ENCODE data around the gene PEAK1.

PEAK1 gene

DNA sequence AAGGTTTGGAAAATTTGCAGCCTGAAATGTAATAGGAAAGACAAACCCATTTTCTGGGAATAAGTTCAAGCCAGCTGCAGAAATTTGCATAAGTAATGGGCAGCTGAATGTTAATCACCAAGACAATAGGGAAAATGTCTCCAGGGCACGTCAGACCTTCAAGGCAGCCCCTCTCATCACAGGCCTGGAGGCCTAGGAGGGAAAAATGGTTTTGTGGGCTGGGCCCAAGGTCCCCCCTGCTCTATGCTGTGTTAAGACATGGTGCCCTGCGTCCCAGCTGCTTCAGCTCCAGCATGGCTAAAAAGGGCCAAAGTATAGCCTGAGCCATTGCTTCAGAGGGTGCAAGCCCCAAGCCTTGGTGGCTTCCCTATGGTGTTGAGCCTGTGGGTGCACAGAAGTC, 184.3 kb downstream of the PEAK1 start:
- Histone ChIP-seq H3K27me3 (replicated peaks; ENCODE audit: control insufficient read depth, insufficient read depth, low read length) (no peaks in the 10 kb centered on the region), H3K36me3 (ENCODE audit: control insufficient read depth, insufficient read depth, low read length) (no peaks in the 10 kb centered on the region), H3K4me3 (replicated peaks; ENCODE audit: low read depth, low read length) (no peak overlapping the region)
- TF ChIP-seq, protein P1, sequence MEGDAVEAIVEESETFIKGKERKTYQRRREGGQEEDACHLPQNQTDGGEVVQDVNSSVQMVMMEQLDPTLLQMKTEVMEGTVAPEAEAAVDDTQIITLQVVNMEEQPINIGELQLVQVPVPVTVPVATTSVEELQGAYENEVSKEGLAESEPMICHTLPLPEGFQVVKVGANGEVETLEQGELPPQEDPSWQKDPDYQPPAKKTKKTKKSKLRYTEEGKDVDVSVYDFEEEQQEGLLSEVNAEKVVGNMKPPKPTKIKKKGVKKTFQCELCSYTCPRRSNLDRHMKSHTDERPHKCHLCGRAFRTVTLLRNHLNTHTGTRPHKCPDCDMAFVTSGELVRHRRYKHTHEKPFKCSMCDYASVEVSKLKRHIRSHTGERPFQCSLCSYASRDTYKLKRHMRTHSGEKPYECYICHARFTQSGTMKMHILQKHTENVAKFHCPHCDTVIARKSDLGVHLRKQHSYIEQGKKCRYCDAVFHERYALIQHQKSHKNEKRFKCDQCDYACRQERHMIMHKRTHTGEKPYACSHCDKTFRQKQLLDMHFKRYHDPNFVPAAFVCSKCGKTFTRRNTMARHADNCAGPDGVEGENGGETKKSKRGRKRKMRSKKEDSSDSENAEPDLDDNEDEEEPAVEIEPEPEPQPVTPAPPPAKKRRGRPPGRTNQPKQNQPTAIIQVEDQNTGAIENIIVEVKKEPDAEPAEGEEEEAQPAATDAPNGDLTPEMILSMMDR (IDR thresholded peaks at IDR 0.05; ENCODE audit: insufficient read depth, low read length, poor library complexity, severe bottlenecking), result no peak
- no peak for DNase-seq (ENCODE audit: extremely low read depth, insufficient read length)

DNA sequence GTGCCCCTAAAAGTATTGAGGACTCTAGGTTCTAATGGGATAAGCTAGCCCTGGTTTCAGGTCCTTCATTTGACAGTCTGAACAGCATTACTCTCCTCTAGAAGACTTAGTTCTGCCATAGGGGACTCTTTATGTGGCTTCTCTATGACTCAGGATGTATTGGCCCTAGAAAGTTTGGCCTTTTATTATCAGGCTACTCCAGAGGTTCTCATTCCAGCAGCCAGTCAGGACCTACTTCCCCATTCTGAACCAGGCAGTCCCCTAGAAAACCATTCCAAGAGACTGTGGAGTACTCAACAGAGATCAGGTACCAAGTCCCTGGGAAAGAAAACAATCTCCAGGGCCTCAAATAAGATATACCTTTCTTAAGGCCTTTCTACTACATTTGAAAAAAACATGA, 191.1 kb downstream of the PEAK1 start:
- no peak overlapping the region for H3K4me3 ChIP-seq (replicated peaks; ENCODE audit: low read depth, low read length)
- H3K27me3 ChIP-seq (replicated peaks; ENCODE audit: control insufficient read depth, insufficient read depth, low read length), result no peaks in the 10 kb centered on the region
- no peak for DNase-seq (ENCODE audit: extremely low read depth, insufficient read length)
- H3K36me3 ChIP-seq (ENCODE audit: control insufficient read depth, insufficient read depth, low read length), result no peaks in the 10 kb centered on the region
- TF ChIP-seq, protein P1 (IDR thresholded peaks at IDR 0.05; ENCODE audit: insufficient read depth, low read length, poor library complexity, severe bottlenecking), result no peak

DNA sequence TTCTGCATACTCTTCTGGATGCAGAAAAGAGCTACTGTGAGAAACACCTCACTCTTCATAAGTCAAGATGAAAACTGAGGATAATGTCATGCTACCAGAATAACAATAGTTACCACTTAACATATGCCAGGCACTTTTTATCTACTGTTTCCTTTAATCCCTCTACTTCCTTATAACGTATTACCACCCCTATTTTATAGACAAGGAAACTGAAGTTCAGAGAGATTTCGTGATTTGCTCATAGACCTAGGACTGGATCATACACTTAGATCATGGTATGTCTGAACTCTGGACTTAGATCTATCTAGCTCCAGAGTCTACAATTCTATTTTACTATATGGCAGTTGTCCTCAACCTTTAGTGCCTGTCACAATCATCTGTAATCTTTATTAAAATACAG, 193.3 kb downstream of the PEAK1 start:
- DNase-seq (ENCODE audit: extremely low read depth, insufficient read length), result no peak
- TF ChIP-seq, protein P1 (IDR thresholded peaks at IDR 0.05; ENCODE audit: insufficient read depth, low read length, poor library complexity, severe bottlenecking), result no peak
- H3K27me3 ChIP-seq (replicated peaks; ENCODE audit: control insufficient read depth, insufficient read depth, low read length), result no peaks in the 10 kb centered on the region
- no peaks in the 10 kb centered on the region for H3K36me3 ChIP-seq (ENCODE audit: control insufficient read depth, insufficient read depth, low read length)
- H3K4me3 ChIP-seq (replicated peaks; ENCODE audit: low read depth, low read length), result no peak overlapping the region

DNA sequence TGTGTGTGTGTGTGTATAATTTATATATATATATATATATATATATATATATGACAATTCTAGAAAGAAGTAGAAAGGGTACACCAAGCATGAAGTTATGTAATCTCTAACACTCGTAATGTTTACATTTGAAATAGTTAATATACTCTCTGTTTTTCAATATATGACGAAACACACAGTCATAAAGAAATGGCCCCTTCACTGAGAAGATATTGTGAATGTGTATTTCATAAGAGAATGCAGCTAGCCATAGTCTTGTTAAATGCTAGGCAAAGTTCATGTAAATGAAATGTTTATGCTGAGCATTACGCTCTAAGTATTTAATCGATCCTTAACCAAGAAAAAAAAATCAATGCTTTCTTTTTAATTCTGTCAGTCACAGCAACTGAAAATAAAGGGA, 194.3 kb downstream of the PEAK1 start:
- Histone ChIP-seq H3K36me3 (ENCODE audit: control insufficient read depth, insufficient read depth, low read length) (no peaks in the 10 kb centered on the region), H3K27me3 (replicated peaks; ENCODE audit: control insufficient read depth, insufficient read depth, low read length) (no peaks in the 10 kb centered on the region), H3K4me3 (replicated peaks; ENCODE audit: low read depth, low read length) (no peak overlapping the region)
- DNase-seq (ENCODE audit: extremely low read depth, insufficient read length), result no peak
- TF ChIP-seq, protein P1 (IDR thresholded peaks at IDR 0.05; ENCODE audit: insufficient read depth, low read length, poor library complexity, severe bottlenecking), result no peak

DNA sequence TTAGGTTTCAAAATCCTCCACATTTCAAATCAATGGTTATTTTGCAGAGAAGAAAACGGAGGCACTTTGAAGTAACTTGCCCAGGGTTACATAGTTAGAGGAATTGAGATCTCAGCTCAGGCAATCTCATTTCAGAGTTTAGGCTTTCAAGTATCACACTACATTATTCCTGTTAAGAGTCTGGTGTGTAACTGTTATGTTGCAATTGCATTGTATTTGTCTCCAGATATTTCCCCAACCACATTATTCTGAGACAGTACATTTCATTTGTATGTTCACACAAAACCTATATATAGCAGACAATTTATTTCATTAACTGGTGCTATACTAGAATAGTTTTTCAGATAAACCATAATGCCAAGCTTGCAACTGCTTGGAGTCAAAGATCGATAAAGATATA, 194.8 kb downstream of the PEAK1 start:
- no peaks in the 10 kb centered on the region for H3K27me3 ChIP-seq (replicated peaks; ENCODE audit: control insufficient read depth, insufficient read depth, low read length)
- H3K36me3 ChIP-seq (ENCODE audit: control insufficient read depth, insufficient read depth, low read length), result no peaks in the 10 kb centered on the region
- H3K4me3 ChIP-seq (replicated peaks; ENCODE audit: low read depth, low read length), result no peak overlapping the region
- TF ChIP-seq, protein P1 (IDR thresholded peaks at IDR 0.05; ENCODE audit: insufficient read depth, low read length, poor library complexity, severe bottlenecking), result no peak
- DNase-seq (ENCODE audit: extremely low read depth, insufficient read length), result no peak

DNA sequence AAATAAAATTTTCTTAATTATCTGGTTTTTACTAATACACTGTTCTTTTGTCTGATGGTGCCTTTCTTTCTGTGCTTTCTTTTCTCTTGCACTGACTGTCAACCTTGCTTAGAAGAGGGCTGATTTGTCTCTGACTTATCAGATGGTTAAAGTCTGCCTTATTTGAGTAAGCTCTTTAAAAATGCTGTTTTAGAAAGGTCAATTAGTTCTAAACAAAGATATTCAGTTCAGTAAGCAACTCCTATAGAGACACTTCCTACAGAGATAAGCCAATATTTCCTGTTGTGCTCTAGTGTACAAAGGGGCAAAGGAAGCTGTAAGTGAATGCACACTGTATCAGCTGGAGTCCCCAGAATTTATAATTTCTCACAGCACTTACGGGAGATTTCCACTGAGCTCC, 195.6 kb downstream of the PEAK1 start:
- Histone ChIP-seq H3K4me3 (replicated peaks; ENCODE audit: low read depth, low read length) (no peak overlapping the region), H3K27me3 (replicated peaks; ENCODE audit: control insufficient read depth, insufficient read depth, low read length) (no peaks in the 10 kb centered on the region), H3K36me3 (ENCODE audit: control insufficient read depth, insufficient read depth, low read length) (no peaks in the 10 kb centered on the region)
- TF ChIP-seq, protein P1 (IDR thresholded peaks at IDR 0.05; ENCODE audit: insufficient read depth, low read length, poor library complexity, severe bottlenecking), result no peak
- no peak for DNase-seq (ENCODE audit: extremely low read depth, insufficient read length)
